Measurements from ENCODE around the gene CXCL3.
"Not testable (repeated sequence)": the region's sequence is repeated elsewhere in the genome, so short reads cannot be mapped to it uniquely, and the experiment has no call there.

The CXCL3 gene

DNA sequence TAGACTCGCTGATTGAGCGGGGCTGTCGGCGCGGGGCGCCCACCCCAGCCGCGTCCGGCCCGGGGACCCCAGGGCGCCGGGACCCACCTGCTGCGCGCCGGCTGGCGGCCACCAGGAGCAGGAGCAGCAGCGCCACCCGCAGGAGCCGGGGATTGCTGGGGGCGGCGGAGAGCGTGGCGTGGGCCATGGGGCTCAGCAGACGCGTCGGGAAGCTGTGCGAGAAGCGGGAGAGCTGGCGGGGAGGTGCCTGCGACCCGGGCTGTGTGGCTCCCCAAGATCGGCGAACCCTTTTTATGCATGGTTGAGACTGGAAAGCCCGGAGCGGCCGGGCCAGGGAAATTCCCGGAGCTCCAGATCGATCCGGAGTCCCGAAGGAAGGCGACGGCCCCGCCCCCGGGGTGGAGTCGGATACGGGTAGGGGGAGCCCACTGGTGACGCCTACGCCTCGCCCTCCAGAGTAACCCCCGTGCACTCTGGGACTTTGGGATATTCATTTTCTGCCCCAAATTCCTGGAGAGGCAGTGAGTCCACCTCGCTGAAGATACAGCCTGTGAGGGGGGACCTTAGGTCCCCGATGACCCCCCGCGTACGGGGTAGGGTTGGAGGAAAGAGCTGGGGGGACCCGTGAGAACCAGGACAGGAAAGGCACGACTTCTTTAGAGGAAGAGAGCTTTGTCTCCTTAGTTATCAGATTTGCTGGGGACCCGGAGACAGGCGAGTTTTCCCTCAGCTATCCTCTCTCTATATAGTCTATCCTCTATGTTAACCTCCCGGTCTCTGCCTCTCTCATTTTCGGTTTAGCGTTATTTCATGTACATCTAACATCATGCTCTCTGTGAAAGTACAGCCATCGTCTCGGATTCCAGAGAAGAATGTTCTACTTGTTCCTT, at the start of gene CXCL3:
TSS of gene CXCL3 (minus strand) at position 265 of the 890 bp plus-strand sequence. CDS start at position 187, 78 bp downstream.
- DNase-seq, result peak; percentile 61

DNA sequence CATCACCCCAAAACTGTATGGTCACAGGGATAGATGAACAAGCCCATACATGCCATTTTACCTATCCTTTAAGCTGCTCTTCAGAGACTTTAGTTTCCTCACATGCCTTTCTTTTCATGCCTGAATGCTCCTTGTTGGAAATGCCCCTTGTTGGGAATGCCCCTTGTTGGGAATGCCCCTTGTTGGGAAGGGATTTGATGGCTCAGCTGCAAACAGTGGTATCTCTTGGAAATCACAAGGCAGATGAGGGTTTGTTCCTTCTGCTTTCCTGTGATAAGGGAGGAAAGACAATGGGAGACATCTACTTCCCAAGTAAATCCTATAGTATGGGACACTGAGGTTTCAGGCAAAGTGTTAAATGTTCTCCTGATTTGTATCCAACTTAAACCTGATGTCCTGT, 49.0 kb upstream of the CXCL3 start:
- DNase-seq, result no peak

DNA sequence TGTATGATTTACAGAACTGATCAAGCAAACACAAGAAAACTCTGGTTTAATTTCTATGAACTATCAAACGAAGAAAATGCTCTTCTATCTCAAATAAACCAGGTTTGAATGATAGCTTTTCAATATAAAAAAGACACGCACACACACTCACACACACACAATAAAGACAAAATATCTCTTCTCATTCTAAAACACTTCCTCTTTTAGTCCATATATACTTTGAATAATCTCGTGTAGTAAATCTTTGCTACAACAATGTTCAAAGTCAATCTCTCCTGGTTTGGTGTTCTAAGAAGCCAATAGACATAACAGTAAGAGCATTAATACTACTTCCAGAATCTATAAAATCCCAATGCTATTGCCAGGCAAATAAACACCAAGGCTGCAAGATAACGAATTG, 47.2 kb upstream of the CXCL3 start:
- DNase-seq, result no peak

DNA sequence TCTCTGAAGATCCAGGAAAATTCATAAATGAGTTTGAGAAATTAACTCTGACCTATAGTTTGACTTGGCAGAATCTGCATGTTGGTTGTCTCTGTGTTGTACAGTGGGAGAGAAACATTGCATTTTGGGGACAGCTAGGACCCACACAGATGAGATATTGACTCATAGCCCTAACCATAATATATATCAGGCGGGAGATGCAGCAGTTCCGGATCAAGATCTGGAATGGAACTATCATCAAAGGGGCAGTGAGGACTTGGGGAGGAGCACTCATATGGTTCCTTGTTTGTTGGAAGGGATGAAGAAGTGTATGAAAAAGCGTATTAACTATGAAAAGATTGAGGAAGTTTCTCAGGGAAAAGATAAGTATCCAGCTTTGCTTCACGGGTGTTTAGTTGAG, 46.5 kb upstream of the CXCL3 start:
- DNase-seq, result no peak

DNA sequence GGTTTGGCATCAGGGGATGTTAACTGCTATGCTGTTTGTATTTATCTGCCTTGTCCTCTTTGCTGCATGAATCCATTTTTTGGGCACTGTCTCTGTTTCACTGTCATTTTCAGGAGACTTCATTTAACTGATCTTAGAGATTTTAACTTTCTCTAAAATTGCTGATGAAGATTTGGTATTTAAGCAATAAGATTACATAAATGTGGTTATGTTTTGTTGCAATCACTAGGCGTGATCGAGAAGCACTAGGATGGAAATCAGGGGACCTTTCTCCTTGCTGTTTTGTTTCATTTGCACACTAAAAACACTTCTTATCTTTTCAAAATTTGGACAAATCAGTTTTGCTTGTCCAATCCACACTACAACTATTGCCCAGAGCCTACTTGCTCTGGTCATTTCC, 45.1 kb upstream of the CXCL3 start:
- no peak for DNase-seq

DNA sequence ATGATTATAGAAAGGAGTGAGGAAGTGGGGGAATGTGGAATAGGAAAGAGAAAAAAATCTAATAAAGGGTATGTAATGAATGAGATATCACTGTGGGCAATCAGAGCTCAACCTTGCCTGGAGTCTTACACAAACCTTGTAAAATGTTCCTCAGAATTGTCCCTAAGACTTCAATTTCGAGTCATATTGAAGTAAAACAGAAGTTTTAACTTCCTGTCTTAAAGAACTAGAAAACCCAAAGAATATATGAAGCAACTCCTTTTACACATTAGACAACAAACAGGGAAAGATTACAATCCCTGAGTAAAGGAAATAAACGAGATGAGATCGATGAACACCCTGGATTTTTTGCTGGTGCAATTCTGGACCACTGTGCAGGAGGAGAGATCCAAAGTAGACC, 42.5 kb upstream of the CXCL3 start:
- no peak for DNase-seq

DNA sequence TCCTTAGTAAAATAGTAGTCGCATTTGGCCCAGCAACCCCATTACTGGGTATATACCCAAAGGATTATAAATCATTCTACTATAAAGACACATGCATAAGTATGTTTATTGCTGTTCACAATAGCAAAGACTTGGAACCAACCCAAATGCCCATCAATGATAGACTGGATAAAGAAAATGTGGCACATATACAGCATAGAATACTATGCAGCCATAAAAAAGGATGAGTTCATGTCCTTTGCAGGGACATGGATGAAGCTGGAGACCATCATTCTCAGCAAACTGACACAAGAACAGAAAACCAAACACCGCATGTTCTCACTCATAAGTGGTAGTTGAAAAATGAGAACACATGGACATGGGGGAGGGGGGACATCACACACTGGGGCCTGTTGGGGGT, 41.9 kb upstream of the CXCL3 start:
- not testable (repeated sequence) for DNase-seq

DNA sequence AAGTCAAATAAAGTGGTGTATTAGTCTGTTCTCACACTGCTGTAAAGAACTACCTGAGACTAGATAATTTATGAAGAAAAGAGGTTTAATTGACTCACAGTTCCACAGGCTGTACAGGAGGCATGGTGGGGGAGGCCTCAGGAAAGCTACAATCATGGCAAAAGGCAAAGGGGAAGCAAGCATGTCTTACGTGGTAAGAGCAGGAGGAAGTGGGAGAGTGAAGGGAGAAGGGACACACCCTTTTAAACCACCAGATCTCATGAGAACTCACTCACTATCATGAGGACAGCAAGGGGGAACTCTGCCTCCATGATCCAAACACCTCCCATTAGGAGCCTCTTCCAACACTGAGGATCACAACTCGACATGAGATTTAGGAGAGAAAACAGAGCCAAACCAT, 40.5 kb upstream of the CXCL3 start:
- DNase-seq, result not testable (repeated sequence)

DNA sequence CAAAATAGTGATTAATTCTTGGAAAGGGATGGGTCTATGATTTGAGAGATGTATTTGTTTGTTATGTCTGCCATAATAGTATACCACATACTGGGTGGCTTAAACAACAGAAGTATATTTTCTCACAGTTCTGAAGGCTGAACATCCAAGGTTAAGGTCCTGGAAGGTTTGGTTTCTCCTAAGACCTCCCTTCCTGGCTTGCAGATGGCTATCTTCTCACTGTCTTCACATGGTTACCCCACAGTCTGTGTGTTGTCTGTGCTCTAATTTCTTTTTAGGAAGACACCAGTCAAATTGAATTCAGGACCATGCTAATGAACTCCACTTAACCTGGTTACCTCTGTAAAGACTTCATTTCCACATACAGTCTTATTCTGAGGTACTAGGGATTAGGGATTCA, 34.9 kb upstream of the CXCL3 start:
- DNase-seq, result no peak

DNA sequence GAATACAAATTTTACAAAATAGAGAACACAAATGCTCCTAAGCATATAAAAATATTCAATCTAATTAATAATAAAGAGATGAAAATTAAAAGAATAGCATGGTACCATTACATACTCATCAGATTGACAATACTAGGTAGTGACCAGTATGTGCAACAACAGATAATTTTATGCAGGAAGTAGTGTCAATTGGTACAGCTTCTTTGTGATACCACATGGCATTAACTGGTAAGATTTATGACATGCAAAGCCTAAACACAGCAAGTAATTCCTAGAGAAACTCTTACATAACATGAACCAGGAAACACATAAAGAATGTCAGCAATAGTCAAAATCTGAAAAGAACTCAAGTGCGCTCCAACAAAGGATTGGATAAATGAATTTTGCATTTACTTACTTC, 34.2 kb upstream of the CXCL3 start:
- DNase-seq, result no peak

DNA sequence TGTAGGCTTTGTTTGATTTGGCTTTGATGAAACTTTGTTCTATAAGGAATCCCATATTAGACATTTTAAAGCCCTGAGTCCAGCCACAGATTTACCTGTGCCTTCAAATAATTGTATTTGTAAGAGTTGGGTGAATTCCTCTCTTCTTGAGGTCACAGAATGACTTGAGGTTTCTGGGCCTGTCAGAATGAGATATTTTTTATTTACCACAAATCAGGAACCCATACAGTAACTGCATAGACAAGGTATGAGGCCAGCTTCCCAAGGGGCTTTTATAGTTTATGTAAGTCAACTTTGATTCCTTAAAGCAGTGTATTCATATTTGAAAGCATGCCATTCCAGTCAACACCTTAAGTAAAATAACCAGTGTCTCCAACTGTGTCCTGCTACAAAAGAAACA, 29.1 kb upstream of the CXCL3 start:
- DNase-seq, result no peak

DNA sequence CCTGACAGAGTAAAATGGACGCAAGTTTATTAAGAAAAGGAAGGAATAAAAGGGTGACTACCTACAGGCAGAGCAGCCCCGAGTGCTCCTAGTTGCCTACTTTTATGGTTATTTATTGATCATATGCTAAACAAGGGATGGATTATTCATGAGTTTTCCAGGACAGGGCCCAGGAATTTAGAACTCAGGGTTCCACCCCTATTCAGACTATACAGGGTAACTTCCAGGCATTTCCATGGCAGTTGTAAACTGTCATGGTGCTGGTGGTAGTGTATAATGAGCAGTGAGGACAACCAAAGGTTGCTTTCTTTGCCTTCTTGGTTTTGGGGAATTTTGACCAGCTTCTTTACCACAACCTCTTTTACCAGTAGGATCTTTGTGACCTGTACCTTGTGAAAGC, 27.7 kb upstream of the CXCL3 start:
- no peak for DNase-seq

DNA sequence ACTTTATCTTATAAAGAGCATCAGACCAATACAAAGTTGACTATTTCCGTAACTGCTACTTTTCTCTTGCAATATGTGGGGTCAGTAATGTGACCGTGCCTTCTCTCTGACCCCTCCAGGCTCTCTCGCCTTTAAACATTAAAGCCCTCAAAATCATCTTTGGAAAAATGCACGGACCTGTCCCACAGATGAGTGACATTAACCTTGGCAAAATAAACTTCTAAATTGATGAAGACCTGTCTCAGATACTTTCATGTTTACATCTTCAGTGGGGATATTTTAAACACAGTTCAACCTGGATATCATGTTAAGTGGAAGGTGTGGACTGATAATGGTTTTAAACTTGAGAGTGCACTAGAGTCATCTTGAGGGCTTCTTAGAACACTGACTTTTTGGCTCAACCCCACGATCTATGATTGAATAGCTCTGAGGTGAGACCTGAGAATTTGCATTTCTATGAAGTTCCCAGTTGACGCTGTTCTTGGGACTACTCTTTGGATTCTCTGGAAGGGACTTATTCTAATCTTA, 26.7 kb upstream of the CXCL3 start:
- no peak for DNase-seq

DNA sequence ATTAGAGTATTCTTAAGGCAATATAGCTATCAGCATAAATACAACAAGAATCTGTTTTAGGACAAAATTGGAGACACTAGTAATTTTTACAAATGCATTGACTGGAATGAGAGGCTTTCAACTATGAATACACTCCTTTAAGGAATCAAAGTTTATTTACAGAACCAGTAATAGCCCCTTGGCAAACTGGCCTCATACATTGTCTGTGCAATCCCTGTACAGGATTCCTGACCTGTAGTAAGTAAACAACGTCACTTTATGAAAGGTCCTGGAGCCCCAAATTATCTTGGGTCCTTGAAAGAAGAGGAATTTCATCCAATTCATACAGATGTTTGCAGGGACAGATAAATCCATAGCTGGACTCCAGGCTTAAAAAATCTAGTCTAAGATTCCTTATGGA, 25.4 kb upstream of the CXCL3 start:
- DNase-seq, result no peak

DNA sequence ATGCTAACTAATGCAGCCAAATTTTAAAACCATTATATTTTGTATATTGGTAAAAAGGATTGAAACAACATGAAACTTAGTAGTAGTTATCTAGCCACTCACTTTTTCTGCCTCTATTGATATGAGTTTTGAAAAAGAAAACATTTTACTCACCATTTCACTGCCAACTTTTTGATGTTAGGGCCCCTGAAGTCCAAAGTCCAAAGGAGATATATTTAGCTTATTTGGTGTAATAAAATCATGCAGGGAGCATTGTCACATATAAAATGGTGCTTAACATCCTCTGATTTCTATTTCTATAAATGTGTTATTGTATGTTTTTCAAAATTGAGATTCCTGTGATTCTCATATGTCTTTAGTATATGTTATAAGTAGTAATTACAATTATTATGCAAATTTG, 24.5 kb upstream of the CXCL3 start:
- no peak for DNase-seq

DNA sequence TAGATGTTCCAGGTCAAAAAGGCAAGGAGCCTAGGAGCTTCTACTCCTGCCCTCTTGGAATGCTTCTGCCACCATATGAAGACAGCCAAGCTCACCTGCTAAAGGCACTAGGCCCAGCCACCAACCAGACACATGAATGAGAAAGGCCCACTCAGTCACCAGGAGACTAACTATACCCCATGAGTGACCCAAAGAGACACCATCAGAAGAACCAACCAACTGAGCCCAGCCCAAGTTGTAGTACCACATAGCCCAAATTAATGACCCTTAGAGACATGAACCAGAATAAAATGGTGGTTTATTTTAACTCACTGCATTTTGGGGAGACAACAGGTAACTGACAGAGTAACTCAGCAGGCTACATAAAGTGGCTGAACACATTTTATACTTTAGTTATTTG, 22.9 kb upstream of the CXCL3 start:
- no peak for DNase-seq

DNA sequence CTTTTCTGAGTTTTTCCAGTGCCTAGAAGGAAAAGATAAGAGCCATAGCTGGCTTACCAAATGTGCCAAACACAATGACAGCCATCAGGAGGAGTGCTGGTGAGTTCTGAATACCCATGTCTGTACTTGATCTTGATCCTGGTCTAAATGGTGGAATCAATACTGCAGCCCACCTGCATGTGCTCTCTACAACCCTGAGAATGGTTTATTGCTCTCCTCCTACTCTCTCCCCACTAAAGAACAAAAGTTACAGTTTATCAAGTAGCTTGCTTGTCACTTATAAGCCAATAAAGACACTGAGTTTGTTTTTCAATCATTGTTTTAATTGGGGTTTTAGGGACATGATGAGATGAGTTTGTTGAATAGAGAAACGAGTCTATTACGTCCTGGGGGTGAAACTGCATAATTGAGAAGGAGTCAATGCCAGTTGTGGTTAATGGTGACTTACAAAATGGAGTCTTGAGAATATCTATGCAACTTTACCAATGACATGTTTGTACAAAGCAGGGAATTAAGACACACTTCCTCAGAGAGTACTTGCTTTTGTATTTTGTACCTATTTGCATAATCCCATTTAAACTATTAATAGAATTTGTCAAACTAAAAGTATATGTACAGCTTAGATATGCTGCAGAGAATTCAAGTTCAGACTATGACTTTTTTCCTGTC, 20.8 kb upstream of the CXCL3 start:
- no peak for DNase-seq

DNA sequence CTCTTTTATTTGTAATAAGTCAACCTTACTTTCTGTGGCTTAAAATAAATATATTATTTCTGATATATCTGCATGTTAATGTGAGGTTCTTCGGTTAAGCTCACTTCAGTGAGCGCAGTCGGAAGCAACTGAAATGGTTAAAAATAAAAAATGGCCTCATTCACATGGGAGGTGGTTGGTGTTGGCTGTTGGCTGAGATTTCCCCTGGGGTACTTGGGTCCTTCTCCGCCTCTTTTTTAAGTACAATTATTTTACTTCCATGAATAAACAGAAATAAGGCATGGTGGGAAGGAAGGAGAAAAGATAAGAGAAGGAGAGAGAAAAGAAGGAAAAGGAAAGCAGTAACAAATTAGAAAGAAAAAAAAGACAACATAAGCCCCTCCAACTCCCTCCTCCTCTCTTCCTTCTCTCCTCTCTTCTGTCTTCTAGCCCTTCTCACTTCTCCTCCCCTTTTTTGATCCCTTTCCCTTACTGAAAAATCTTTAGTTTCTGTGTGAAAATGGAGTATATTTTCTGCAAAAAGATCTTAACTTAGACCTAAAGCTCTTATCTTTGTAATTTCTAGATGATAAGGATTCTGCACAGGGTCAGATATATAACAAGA, 19.7 kb upstream of the CXCL3 start:
- DNase-seq, result no peak

DNA sequence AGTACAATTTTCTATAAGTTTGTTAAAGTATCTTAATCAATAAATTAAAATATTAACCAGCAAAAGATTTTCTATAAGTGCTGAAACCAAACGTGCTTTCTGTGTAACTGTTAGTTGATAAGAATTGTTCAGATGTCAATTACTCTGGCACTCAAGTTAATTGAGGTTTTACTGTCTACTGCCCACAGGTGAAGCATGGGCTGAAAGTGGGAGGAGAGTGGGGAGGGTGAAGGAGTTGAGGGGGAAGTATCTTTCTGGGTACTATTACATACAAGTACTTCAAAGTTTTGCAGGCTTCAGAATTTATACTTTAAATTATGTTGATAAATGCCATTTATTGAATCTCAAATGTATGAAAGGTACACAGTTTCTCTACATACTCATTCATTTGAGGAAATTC, 19.1 kb upstream of the CXCL3 start:
- DNase-seq, result no peak

DNA sequence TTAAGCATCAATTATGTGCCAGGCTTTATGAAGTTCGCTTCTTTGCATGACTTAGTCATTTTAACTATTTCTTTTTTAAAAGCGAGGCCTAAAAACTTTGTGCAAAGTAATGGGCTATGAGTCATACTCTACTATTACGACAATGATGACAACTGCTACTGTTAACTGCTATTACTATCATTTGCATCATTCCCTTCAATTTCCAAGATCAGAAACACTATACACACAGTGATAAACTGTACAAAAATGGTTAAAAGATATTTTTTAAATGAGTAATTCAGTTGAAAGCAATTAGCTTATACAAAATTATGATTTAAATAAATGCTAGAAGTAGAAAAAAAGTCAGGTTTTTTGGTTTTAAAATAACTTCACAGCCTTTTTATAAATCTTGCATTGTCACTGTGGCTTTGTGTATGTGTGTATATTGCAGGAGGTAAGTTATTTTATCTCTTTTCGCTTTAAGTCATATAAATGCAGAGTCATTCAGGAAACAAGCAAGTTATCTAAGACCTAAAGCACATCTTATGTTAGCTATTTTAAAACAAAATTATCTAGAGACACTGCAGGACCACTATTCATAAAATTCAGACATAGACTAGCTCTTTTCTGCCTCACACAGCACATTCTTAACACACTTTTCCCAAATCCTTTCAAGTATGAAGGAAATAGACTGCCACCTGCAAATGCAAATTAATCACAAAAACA, 18.5 kb upstream of the CXCL3 start:
- DNase-seq, result peak; percentile 92

DNA sequence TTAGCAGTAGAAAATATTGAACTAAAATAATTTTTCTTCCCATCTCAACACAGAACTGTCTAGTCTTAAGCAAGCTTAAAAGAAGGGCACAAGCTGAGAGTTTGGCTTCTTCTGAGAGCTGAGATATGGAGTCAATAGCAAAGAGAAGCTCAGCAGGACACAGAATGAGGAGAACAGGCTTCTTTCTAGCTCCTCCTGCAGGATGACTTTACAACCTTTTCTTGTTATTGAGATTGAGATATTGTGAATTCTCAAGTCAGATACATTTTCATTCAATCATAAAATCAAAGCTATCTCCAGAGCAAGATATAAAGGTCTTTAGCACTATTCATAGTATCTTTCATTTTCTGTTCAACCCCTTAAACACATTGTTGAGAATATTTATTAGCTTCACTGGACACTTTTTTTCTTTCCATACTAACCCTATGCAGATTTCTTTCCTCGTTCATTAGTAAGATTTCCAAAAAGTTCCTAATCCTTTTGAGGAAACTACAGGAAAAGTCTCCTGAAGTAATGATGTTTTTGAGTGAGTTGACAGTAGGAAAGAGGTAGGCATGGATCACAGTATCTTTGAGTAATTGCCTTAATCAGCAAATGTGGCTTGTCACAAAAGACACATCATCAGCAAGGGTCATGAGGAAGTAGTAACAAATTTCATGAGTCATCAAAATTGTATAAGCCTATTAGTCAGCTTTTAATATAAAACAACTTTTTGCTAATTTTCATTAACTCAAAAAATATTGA, 17.8 kb upstream of the CXCL3 start:
- peak; percentile 39 for DNase-seq

DNA sequence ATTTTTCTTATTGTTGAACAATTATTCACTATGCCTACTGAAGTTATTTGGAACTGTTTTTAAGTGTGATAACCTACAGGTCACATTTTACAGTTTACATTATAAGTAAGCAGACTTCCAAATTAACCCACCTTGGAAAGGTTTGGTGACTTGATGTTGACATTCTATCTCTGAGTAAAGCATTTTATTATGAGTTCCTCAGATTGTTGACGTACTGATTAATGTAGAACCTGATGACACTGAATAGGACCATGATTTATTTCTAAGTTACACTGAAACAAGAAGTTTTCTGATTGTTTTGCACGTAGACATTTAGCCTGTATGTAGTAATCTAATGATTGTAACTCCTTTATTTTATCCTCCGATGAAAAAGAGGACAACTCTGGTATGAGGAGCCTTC, 17.0 kb upstream of the CXCL3 start:
- DNase-seq, result no peak
